WI38 (cell line): ENCODE data around the gene GRIP2.

Experiments used
- H3K4me3 ChIP-seq: 2 replicates; pipeline ENCODE4 v1.5.1; 2011; ENCODE audit warnings: low read depth, mild to moderate bottlenecking, control low read depth, low read length
- CTCF ChIP-seq: IDR thresholded peaks from 2 replicates; pipeline ENCODE4 v1.5.1; 2012; ENCODE audit warnings: low read depth, mild to moderate bottlenecking, control low read depth, low read length

The GRIP2 gene

GRCh38 chr3:14581334-14582044 is 41.3 kb upstream of the GRIP2 start:
- TF ChIP-seq CTCF, result no peak
- H3K4me3 ChIP-seq, result no peak overlapping the region

- H3K4me3 ChIP-seq, result no peak overlapping the region
- no peak for TF ChIP-seq CTCF
Measured at GRCh38 chr3:14577897-14578296, 37.8 kb upstream of the GRIP2 start.

GRCh38 chr3:14576163-14576562 is 36.0 kb upstream of the GRIP2 start:
- TF ChIP-seq CTCF, result no peak
- no peak overlapping the region for H3K4me3 ChIP-seq

- no peak overlapping the region for H3K4me3 ChIP-seq
- TF ChIP-seq CTCF, result no peak
Measured at GRCh38 chr3:14574183-14574582, 34.0 kb upstream of the GRIP2 start.

GRCh38 chr3:14573706-14574105 is 33.6 kb upstream of the GRIP2 start:
- no peak overlapping the region for H3K4me3 ChIP-seq
- TF ChIP-seq CTCF, result no peak

DNA sequence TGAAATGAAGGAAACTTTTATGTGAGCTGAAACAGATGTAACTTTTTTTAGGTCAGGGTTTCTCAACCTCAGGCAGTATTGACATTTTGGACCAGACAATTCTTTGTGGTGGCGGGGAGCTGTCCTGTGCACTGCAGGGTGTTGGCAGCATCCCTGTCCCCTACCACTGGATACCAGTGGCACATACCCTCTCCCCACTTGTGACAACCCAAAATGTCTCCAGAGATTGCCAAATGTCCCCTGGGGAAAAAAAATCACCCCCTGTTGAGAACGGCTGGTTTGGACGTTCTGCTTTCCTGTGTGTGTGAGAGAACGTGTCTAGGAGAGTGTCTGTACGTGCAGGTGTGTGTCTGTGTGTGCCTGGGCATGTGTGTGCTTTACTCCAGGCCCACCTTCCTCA is 30.7 kb upstream of the GRIP2 start:
- no peak for TF ChIP-seq CTCF
- no peak overlapping the region for H3K4me3 ChIP-seq

- TF ChIP-seq CTCF, result no peak
- no peak overlapping the region for H3K4me3 ChIP-seq
Measured at GRCh38 chr3:14570089-14570488, 29.9 kb upstream of the GRIP2 start.
